Gastrocnemius medialis (tissue), 4 donors: ENCODE results near the gene RAD54L2.

Experiments
- CTCF ChIP-seq, 5 experiments: fragments of 450-650 bp in 3 of 5; fragments of 200-600 bp in 2 of 5; sonication (generic) in 2 of 5; IDR thresholded peaks in 4 of 5; conservative IDR thresholded peaks in 1 of 5; 1 replicate in 4 of 5; 2 replicates in 1 of 5; pipeline ENCODE4 v1.5.1; 2016 to 2019; ENCODE audit warnings: antibody characterized with exemption in 5 of 5, mild to moderate bottlenecking in 3 of 5, moderate library complexity in 3 of 5
- POLR2A ChIP-seq, 2 donors: fragments of 450-650 bp; IDR thresholded peaks; one replicate each; pipeline ENCODE4 v1.6.1; 2017; ENCODE audit warnings: antibody characterized with exemption in 2 of 2, mild to moderate bottlenecking in 2 of 2, moderate library complexity in 2 of 2

GRCh38 chr3:51538459-51539290, at the start of gene RAD54L2:
- TF ChIP-seq POLR2A (IDR thresholded peaks at IDR 0.05) (peak; percentile 42 to 62), CTCF (IDR thresholded peaks at IDR 0.05 in 4 of 5, conservative IDR thresholded peaks at IDR 0.05 in 1 of 5) (peak in 3 of 5 experiments; percentile 9 to 51 (median 33))
